Measurements from ENCODE around the gene XPNPEP1. TPM values are rescaled to one million over a fixed set of nuclear protein-coding genes. Genes with fewer than 3 reads are reported as not detected.

XPNPEP1 gene
- polyA plus RNA-seq, 1 donor (not counting 4 experiments of a cell fraction or from before 2014, with no cell fraction given) = 96.2 TPM

DNA sequence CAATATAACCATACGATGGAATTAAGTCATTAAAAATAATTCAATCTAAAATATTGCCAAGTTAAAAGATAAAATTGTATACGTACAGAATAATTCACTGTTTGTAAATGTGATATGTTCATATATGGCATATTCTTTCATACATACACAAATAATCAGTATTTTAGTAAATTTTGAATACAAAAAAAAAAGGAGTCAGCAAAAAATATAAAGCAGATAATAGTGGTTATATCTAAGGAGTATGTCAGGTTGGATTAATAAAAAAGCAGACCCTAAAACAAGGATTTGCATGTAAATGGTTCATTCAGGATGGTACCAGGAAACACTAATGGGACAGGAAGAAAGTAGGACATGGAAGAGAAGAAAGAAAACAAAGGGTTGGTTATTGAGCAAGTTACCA is 59.5 kb downstream of the XPNPEP1 start:
- no peak overlapping the region for H2AFZ ChIP-seq (ENCODE audit: control insufficient read depth, low read length)
- H3K9me3 ChIP-seq (ENCODE audit: control insufficient read depth, low read depth, low read length) = no peaks in the 10 kb centered on the region
- no peaks in the 10 kb centered on the region for H3K79me2 ChIP-seq (ENCODE audit: control insufficient read depth, insufficient read depth, low read length)
- H3K9me1 ChIP-seq (ENCODE audit: control insufficient read depth, extremely low read depth, insufficient read depth, low read length) = no peaks in the 10 kb centered on the region
- no peak overlapping the region for H3K4me3 ChIP-seq (ENCODE audit: control insufficient read depth in 2 of 3, extremely low read depth in 1 of 3, insufficient read depth in 2 of 3, low read depth in 1 of 3, low read length in 3 of 3)
- H3K27ac ChIP-seq (ENCODE audit: control insufficient read depth, insufficient read depth, low read length) = no peak overlapping the region
- no peaks in the 10 kb centered on the region for H3K27me3 ChIP-seq (ENCODE audit: control insufficient read depth, extremely low read depth, insufficient read depth, low read length)
- FAIRE-seq = no peak
- no peaks in the 10 kb centered on the region for H4K20me1 ChIP-seq (ENCODE audit: control insufficient read depth, extremely low read depth, insufficient read depth, low read length)
- H3K9ac ChIP-seq (ENCODE audit: control insufficient read depth, extremely low read depth, insufficient read depth, low read length) = no peak overlapping the region
- peaks cover 24 to 26% of the 10 kb centered on the region in 2 experiments for H3K36me3 ChIP-seq (ENCODE audit: control insufficient read depth in 2 of 2, extremely low read depth in 1 of 2, insufficient read depth in 2 of 2, low read length in 2 of 2)
- TF ChIP-seq CTCF (optimal IDR thresholded peaks at IDR 0.05 in 1 of 3, IDR thresholded peaks at IDR 0.05 in 1 of 3, conservative IDR thresholded peaks at IDR 0.05 in 1 of 3; ENCODE audit: extremely low read depth in 1 of 3, insufficient read depth in 2 of 3, low read length in 3 of 3) (no peak), EZH2 (IDR thresholded peaks at IDR 0.05; ENCODE audit: low read length) (no peak)
- no peak overlapping the region for H3K4me2 ChIP-seq (ENCODE audit: control insufficient read depth, extremely low read depth, insufficient read depth, low read depth, low read length)
- H3K4me1 ChIP-seq (ENCODE audit: control insufficient read depth, extremely low read depth, insufficient read depth, low read length) = no peaks in the 10 kb centered on the region
- no peak for DNase-seq (ENCODE audit: low read depth, low spot score)
- dilution Hi-C loops (cut with MboI; ENCODE audit: extremely low pct_ligation_motif_present, low sequenced_read_pairs) = no loop called here

DNA sequence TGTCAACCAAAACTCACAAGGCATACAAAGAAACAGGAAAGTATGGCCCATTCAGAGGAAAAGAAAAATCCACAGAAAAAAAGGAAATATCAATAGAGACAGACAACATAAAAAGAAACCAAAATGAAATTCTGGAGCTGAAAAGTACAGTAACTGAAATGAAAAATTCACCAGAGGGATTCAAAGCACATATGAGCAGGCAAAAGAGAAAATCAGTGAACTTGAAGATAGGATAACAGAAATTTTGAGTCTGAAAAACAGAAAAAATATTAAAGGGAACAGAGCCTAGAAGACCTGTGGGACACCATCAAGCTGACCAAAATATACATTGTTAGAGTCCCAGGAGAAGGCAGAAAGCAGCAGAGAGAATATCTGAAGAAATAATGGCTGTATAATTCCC is 60.6 kb downstream of the XPNPEP1 start:
- H4K20me1 ChIP-seq (ENCODE audit: control insufficient read depth, extremely low read depth, insufficient read depth, low read length) = no peaks in the 10 kb centered on the region
- FAIRE-seq (no peak), DNase-seq (ENCODE audit: low read depth, low spot score) (no peak)
- TF ChIP-seq EZH2 (IDR thresholded peaks at IDR 0.05; ENCODE audit: low read length) (no peak), CTCF (optimal IDR thresholded peaks at IDR 0.05 in 1 of 3, IDR thresholded peaks at IDR 0.05 in 1 of 3, conservative IDR thresholded peaks at IDR 0.05 in 1 of 3; ENCODE audit: extremely low read depth in 1 of 3, insufficient read depth in 2 of 3, low read length in 3 of 3) (no peak)
- no peaks in the 10 kb centered on the region for H3K9me1 ChIP-seq (ENCODE audit: control insufficient read depth, extremely low read depth, insufficient read depth, low read length)
- no peaks in the 10 kb centered on the region for H3K4me1 ChIP-seq (ENCODE audit: control insufficient read depth, extremely low read depth, insufficient read depth, low read length)
- no peak overlapping the region for H3K9ac ChIP-seq (ENCODE audit: control insufficient read depth, extremely low read depth, insufficient read depth, low read length)
- H3K4me3 ChIP-seq (ENCODE audit: control insufficient read depth in 2 of 3, extremely low read depth in 1 of 3, insufficient read depth in 2 of 3, low read depth in 1 of 3, low read length in 3 of 3) = no peak overlapping the region
- H3K36me3 ChIP-seq (ENCODE audit: control insufficient read depth in 2 of 2, extremely low read depth in 1 of 2, insufficient read depth in 2 of 2, low read length in 2 of 2) = peaks cover 21 to 22% of the 10 kb centered on the region in 2 experiments
- no peak overlapping the region for H3K4me2 ChIP-seq (ENCODE audit: control insufficient read depth, extremely low read depth, insufficient read depth, low read depth, low read length)
- H3K27me3 ChIP-seq (ENCODE audit: control insufficient read depth, extremely low read depth, insufficient read depth, low read length) = no peaks in the 10 kb centered on the region
- no peak overlapping the region for H2AFZ ChIP-seq (ENCODE audit: control insufficient read depth, low read length)
- H3K27ac ChIP-seq (ENCODE audit: control insufficient read depth, insufficient read depth, low read length) = no peak overlapping the region
- H3K9me3 ChIP-seq (ENCODE audit: control insufficient read depth, low read depth, low read length) = no peaks in the 10 kb centered on the region
- no peaks in the 10 kb centered on the region for H3K79me2 ChIP-seq (ENCODE audit: control insufficient read depth, insufficient read depth, low read length)
- dilution Hi-C loops (cut with MboI; ENCODE audit: extremely low pct_ligation_motif_present, low sequenced_read_pairs) = no loop called here
